ENCODE measurements around the gene MYO1D.
"Not testable (repeated sequence)": the region's sequence is repeated elsewhere in the genome, so short reads cannot be mapped to it uniquely, and the experiment has no call there.

MYO1D gene

GRCh38 chr17:32671896-32672295, 205.0 kb downstream of the MYO1D start:
- no peak for DNase-seq (ENCODE audit: low spot score)

GRCh38 chr17:32664936-32665583, 211.9 kb downstream of the MYO1D start:
- DNase-seq (ENCODE audit: low spot score) = no peak

- no peak for DNase-seq (ENCODE audit: low spot score)
Measured at GRCh38 chr17:32660496-32660985, 216.4 kb downstream of the MYO1D start.

- DNase-seq (ENCODE audit: low spot score) = peak; percentile 58
Measured at GRCh38 chr17:32659419-32659842, 217.5 kb downstream of the MYO1D start.

GRCh38 chr17:32658470-32659418, 218.2 kb downstream of the MYO1D start:
- no peak for DNase-seq (ENCODE audit: low spot score)

GRCh38 chr17:32656886-32657285, 220.0 kb downstream of the MYO1D start:
- no peak for DNase-seq (ENCODE audit: low spot score)

- DNase-seq (ENCODE audit: low spot score) = no peak
Measured at GRCh38 chr17:32654324-32654723, 222.6 kb downstream of the MYO1D start.

- no peak for DNase-seq (ENCODE audit: low spot score)
Measured at GRCh38 chr17:32651084-32651483, 225.8 kb downstream of the MYO1D start.

GRCh38 chr17:32648450-32648849, 228.5 kb downstream of the MYO1D start:
- DNase-seq (ENCODE audit: low spot score) = no peak

- no peak for DNase-seq (ENCODE audit: low spot score)
Measured at GRCh38 chr17:32646941-32647340, 230.0 kb downstream of the MYO1D start.

- DNase-seq (ENCODE audit: low spot score) = not testable (repeated sequence)
Measured at GRCh38 chr17:32641514-32641913, 235.4 kb downstream of the MYO1D start.

GRCh38 chr17:32636598-32637218, 240.2 kb downstream of the MYO1D start:
- no peak for DNase-seq (ENCODE audit: low spot score)

GRCh38 chr17:32634167-32634566, 242.8 kb downstream of the MYO1D start:
- DNase-seq (ENCODE audit: low spot score) = no peak

GRCh38 chr17:32631341-32632096, 245.4 kb downstream of the MYO1D start:
- no peak for DNase-seq (ENCODE audit: low spot score)

GRCh38 chr17:32629563-32630190, 247.2 kb downstream of the MYO1D start:
- DNase-seq (ENCODE audit: low spot score) = no peak

- no peak for DNase-seq (ENCODE audit: low spot score)
Measured at GRCh38 chr17:32628271-32629044, 248.5 kb downstream of the MYO1D start.

- no peak for DNase-seq (ENCODE audit: low spot score)
Measured at GRCh38 chr17:32627239-32627996, 249.5 kb downstream of the MYO1D start.

- DNase-seq (ENCODE audit: low spot score) = no peak
Measured at GRCh38 chr17:32626379-32626791, 250.5 kb downstream of the MYO1D start.

GRCh38 chr17:32625971-32626370, 251.0 kb downstream of the MYO1D start:
- DNase-seq (ENCODE audit: low spot score) = no peak

GRCh38 chr17:32623196-32623595, 253.7 kb downstream of the MYO1D start:
- DNase-seq (ENCODE audit: low spot score) = no peak
